GM18502 (cell line): Measurements from ENCODE around the gene LHFPL3.

ENCODE experiments used
- ATAC-seq: cut with Tn5 transposase; IDR thresholded peaks from one replicate; pipeline ENCODE4 v1.9.1; 2021; ENCODE audit warnings: mild to moderate bottlenecking; ENCODE audit not compliant: unreplicated experiment, poor library complexity

Gene LHFPL3

GRCh38 chr7:104873401-104873800 is 545.0 kb downstream of the LHFPL3 start:
- ATAC-seq, result no peak

- ATAC-seq, result peak; percentile 90
These were observed 550.2 kb downstream of the LHFPL3 start for GRCh38 chr7:104878577-104878976.

GRCh38 chr7:104883248-104883717 is 554.9 kb downstream of the LHFPL3 start:
- ATAC-seq, result peak; percentile 13

GRCh38 chr7:104883718-104884452 is 555.5 kb downstream of the LHFPL3 start:
- peak; percentile 84 for ATAC-seq

- ATAC-seq, result no peak
These were observed 558.2 kb downstream of the LHFPL3 start for GRCh38 chr7:104886651-104887050.

GRCh38 chr7:104890216-104890615 is 561.8 kb downstream of the LHFPL3 start:
- no peak for ATAC-seq

GRCh38 chr7:104891949-104892348 is 563.5 kb downstream of the LHFPL3 start:
- no peak for ATAC-seq

GRCh38 chr7:104894314-104894713 is 565.9 kb downstream of the LHFPL3 start:
- no peak for ATAC-seq

GRCh38 chr7:104894726-104895521 is 566.5 kb downstream of the LHFPL3 start:
- peak; percentile 32 for ATAC-seq

GRCh38 chr7:104895522-104896236 is 567.3 kb downstream of the LHFPL3 start:
- ATAC-seq, result peak; percentile 45

- no peak for ATAC-seq
These were observed 570.0 kb downstream of the LHFPL3 start for GRCh38 chr7:104898434-104898833.

GRCh38 chr7:104900525-104901239 is 572.3 kb downstream of the LHFPL3 start:
- ATAC-seq, result no peak

- ATAC-seq, result no peak
These were observed 572.8 kb downstream of the LHFPL3 start for GRCh38 chr7:104901240-104901619.

- ATAC-seq, result no peak
These were observed 573.8 kb downstream of the LHFPL3 start for GRCh38 chr7:104902183-104902582.

- no peak for ATAC-seq
These were observed 574.6 kb downstream of the LHFPL3 start for GRCh38 chr7:104903044-104903443.

- ATAC-seq, result no peak
These were observed 575.4 kb downstream of the LHFPL3 start for GRCh38 chr7:104903846-104904245.

- ATAC-seq, result no peak
These were observed 577.6 kb downstream of the LHFPL3 start for GRCh38 chr7:104906032-104906431.

GRCh38 chr7:104906556-104906955 is 578.2 kb downstream of the LHFPL3 start:
- ATAC-seq, result no peak

GRCh38 chr7:104908636-104909035 is 580.2 kb downstream of the LHFPL3 start:
- no peak for ATAC-seq

GRCh38 chr7:104909096-104909495 is 580.7 kb downstream of the LHFPL3 start:
- no peak for ATAC-seq
